ENCODE results near the gene GRSF1.

GRCh38 chr4:70880739-70881138 lies 41.0 kb upstream of the GRSF1 start:
- TF ChIP-seq EZH2phosphoT487 (IDR thresholded peaks at IDR 0.05; ENCODE audit: insufficient read depth, low read depth) (no peak), EZH2 (IDR thresholded peaks at IDR 0.05; ENCODE audit: insufficient read depth, poor library complexity, severe bottlenecking) (no peak)
